NCI-H82 treated with DMSO at 0.1 percent for 48 hours (cell line): Measurements from ENCODE around the gene ZSCAN10.
"Not testable (repeated sequence)": the region's sequence is repeated elsewhere in the genome, so short reads cannot be mapped to it uniquely, and the experiment has no call there.

Experiments used
- DNase-seq: peaks from one replicate; lab custom pipeline; 2025; ENCODE audit not compliant: unreplicated experiment; lab: John Stamatoyannopoulos, UW

Gene ZSCAN10

GRCh38 chr16:3098459-3099394 lies at the start of gene ZSCAN10:
Gene ZSCAN10, minus strand, starts transcription at chr16:3099294. Its CDS starts 6,357 bp downstream, at chr16:3092937.
- DNase-seq, result no peak

- no peak for DNase-seq
Observed at GRCh38 chr16:3148256-3149192, 49.4 kb upstream of the ZSCAN10 start.

- no peak for DNase-seq
Observed at GRCh38 chr16:3147757-3148104, 48.6 kb upstream of the ZSCAN10 start.

- DNase-seq, result no peak
Observed at GRCh38 chr16:3147046-3147756, 48.1 kb upstream of the ZSCAN10 start.

- DNase-seq, result no peak
Observed at GRCh38 chr16:3145660-3146059, 46.6 kb upstream of the ZSCAN10 start.

- DNase-seq, result no peak
Observed at GRCh38 chr16:3145151-3145550, 46.1 kb upstream of the ZSCAN10 start.

- DNase-seq, result no peak
Observed at GRCh38 chr16:3144321-3144983, 45.4 kb upstream of the ZSCAN10 start.

- DNase-seq, result no peak
Observed at GRCh38 chr16:3143598-3144320, 44.7 kb upstream of the ZSCAN10 start.

GRCh38 chr16:3143189-3143588 lies 44.1 kb upstream of the ZSCAN10 start:
- no peak for DNase-seq

- no peak for DNase-seq
Observed at GRCh38 chr16:3142770-3143169, 43.7 kb upstream of the ZSCAN10 start.

- no peak for DNase-seq
Observed at GRCh38 chr16:3142327-3142726, 43.2 kb upstream of the ZSCAN10 start.

- no peak for DNase-seq
Observed at GRCh38 chr16:3141781-3142311, 42.8 kb upstream of the ZSCAN10 start.

GRCh38 chr16:3140603-3141427 lies 41.7 kb upstream of the ZSCAN10 start:
- DNase-seq, result no peak

GRCh38 chr16:3139561-3139960 lies 40.5 kb upstream of the ZSCAN10 start:
- DNase-seq, result not testable (repeated sequence)

GRCh38 chr16:3138823-3139426 lies 39.8 kb upstream of the ZSCAN10 start:
- no peak for DNase-seq

GRCh38 chr16:3138342-3138741 lies 39.2 kb upstream of the ZSCAN10 start:
- no peak for DNase-seq

- no peak for DNase-seq
Observed at GRCh38 chr16:3137267-3137666, 38.2 kb upstream of the ZSCAN10 start.

GRCh38 chr16:3135126-3135715 lies 36.1 kb upstream of the ZSCAN10 start:
- DNase-seq, result peak; percentile 4
